GM21576 (cell line): ENCODE measurements around the gene CASD1.
A peak's percentile ranks its signal among the peaks of the same experiment; 100 is the strongest.

Source experiments
- ATAC-seq: cut with Tn5 transposase; IDR thresholded peaks from one replicate; pipeline ENCODE4 v1.9.1; 2021; ENCODE audit warnings: mild to moderate bottlenecking, moderate library complexity; ENCODE audit not compliant: unreplicated experiment

Gene CASD1

GRCh38 chr7:94509264-94509886, at the start of gene CASD1:
CASD1 (plus strand) TSS chr7:94509809; CDS start chr7:94510085, 276 bp downstream.
- peak; percentile 48 for ATAC-seq

- no peak for ATAC-seq
These were observed 43.1 kb upstream of the CASD1 start for GRCh38 chr7:94466516-94466915.

GRCh38 chr7:94471604-94472003, 38.0 kb upstream of the CASD1 start:
- ATAC-seq, result no peak

GRCh38 chr7:94472608-94473007, 37.0 kb upstream of the CASD1 start:
- no peak for ATAC-seq

- no peak for ATAC-seq
These were observed 33.3 kb upstream of the CASD1 start for GRCh38 chr7:94476251-94476840.

- ATAC-seq, result no peak
These were observed 31.7 kb upstream of the CASD1 start for GRCh38 chr7:94477878-94478277.

- ATAC-seq, result no peak
These were observed 30.9 kb upstream of the CASD1 start for GRCh38 chr7:94478648-94479214.

- no peak for ATAC-seq
These were observed 28.3 kb upstream of the CASD1 start for GRCh38 chr7:94481279-94481678.

GRCh38 chr7:94482796-94483195, 26.8 kb upstream of the CASD1 start:
- no peak for ATAC-seq

GRCh38 chr7:94483843-94484242, 25.8 kb upstream of the CASD1 start:
- ATAC-seq, result no peak

GRCh38 chr7:94486216-94486615, 23.4 kb upstream of the CASD1 start:
- ATAC-seq, result no peak

- ATAC-seq, result no peak
These were observed 18.2 kb upstream of the CASD1 start for GRCh38 chr7:94491410-94491809.

GRCh38 chr7:94492601-94493000, 17.0 kb upstream of the CASD1 start:
- ATAC-seq, result peak; percentile 100

- ATAC-seq, result no peak
These were observed 11.5 kb upstream of the CASD1 start for GRCh38 chr7:94497874-94498670.

- no peak for ATAC-seq
These were observed 10.7 kb upstream of the CASD1 start for GRCh38 chr7:94498918-94499317.

- ATAC-seq, result no peak
These were observed 2.1 kb upstream of the CASD1 start for GRCh38 chr7:94507462-94507861.

- no peak for ATAC-seq
These were observed 1.6 kb upstream of the CASD1 start for GRCh38 chr7:94507962-94508361.

GRCh38 chr7:94509887-94510581, 425 bp downstream of the CASD1 start:
- peak; percentile 72 for ATAC-seq

- peak; percentile 23 for ATAC-seq
These were observed 1.2 kb downstream of the CASD1 start for GRCh38 chr7:94510582-94511496.

GRCh38 chr7:94511718-94512117, 2.1 kb downstream of the CASD1 start:
- ATAC-seq, result no peak
